NCI-H2107 treated with DMSO at 0.1 percent for 48 hours (cell line): Measurements from ENCODE around the gene IP6K3.

ENCODE experiments used
- DNase-seq: peaks from one replicate; lab custom pipeline; 2025; ENCODE audit not compliant: unreplicated experiment; lab: John Stamatoyannopoulos, UW

Gene IP6K3

GRCh38 chr6:33725891-33726673 is 20.6 kb downstream of the IP6K3 start:
- DNase-seq, result no peak

GRCh38 chr6:33725222-33725621 is 21.5 kb downstream of the IP6K3 start:
- no peak for DNase-seq

- no peak for DNase-seq
These were observed 22.3 kb downstream of the IP6K3 start for GRCh38 chr6:33724102-33725023.

- no peak for DNase-seq
These were observed 23.2 kb downstream of the IP6K3 start for GRCh38 chr6:33723371-33724085.

- DNase-seq, result no peak
These were observed 24.5 kb downstream of the IP6K3 start for GRCh38 chr6:33722103-33722623.

- DNase-seq, result no peak
These were observed 25.2 kb downstream of the IP6K3 start for GRCh38 chr6:33721508-33721907.

- DNase-seq, result no peak
These were observed 25.7 kb downstream of the IP6K3 start for GRCh38 chr6:33720998-33721397.

- DNase-seq, result peak; percentile 23
These were observed 27.2 kb downstream of the IP6K3 start for GRCh38 chr6:33719326-33719987.

GRCh38 chr6:33718713-33719112 is 28.0 kb downstream of the IP6K3 start:
- no peak for DNase-seq

GRCh38 chr6:33717934-33718455 is 28.7 kb downstream of the IP6K3 start:
- no peak for DNase-seq

GRCh38 chr6:33716890-33717632 is 29.6 kb downstream of the IP6K3 start:
- no peak for DNase-seq

GRCh38 chr6:33716379-33716778 is 30.3 kb downstream of the IP6K3 start:
- no peak for DNase-seq

GRCh38 chr6:33714385-33715040 is 32.2 kb downstream of the IP6K3 start:
- no peak for DNase-seq

- no peak for DNase-seq
These were observed 32.9 kb downstream of the IP6K3 start for GRCh38 chr6:33713786-33714185.

- no peak for DNase-seq
These were observed 33.8 kb downstream of the IP6K3 start for GRCh38 chr6:33712914-33713313.

- DNase-seq, result peak; percentile 58
These were observed 35.3 kb downstream of the IP6K3 start, which contains the start of gene UQCC2 for GRCh38 chr6:33711140-33712129. Gene UQCC2, minus strand, starts transcription at chr6:33711700. Its CDS starts 14 bp downstream, at chr6:33711686.

GRCh38 chr6:33710296-33711121 is 36.2 kb downstream of the IP6K3 start:
- DNase-seq, result no peak
